ENCODE results near the gene ADAMTS3.

Gene ADAMTS3

GRCh38 chr4:72325215-72325614, 243.8 kb downstream of the ADAMTS3 start:
- Histone ChIP-seq H3K9me2 (replicated peaks; ENCODE audit: low read depth, low read length) (no peaks in the 10 kb centered on the region), H3K27me3 (ENCODE audit: insufficient read depth, low read length, poor library complexity, severe bottlenecking) (no peaks in the 10 kb centered on the region), H3K4me2 (ENCODE audit: low read depth, low read length, poor library complexity, severe bottlenecking) (no peak overlapping the region), H3K9ac (ENCODE audit: low read depth, low read length, poor library complexity, severe bottlenecking) (no peak overlapping the region), H3K9me3 (ENCODE audit: insufficient read depth, low read depth, low read length) (no peaks in the 10 kb centered on the region), H3K79me2 (ENCODE audit: insufficient read depth, low read length) (no peaks in the 10 kb centered on the region), H3K36me3 (ENCODE audit: insufficient read depth, low read length) (no peaks in the 10 kb centered on the region), H3K4me3 (ENCODE audit: low read length, poor library complexity, severe bottlenecking) (no peak overlapping the region), H4K20me1 (ENCODE audit: insufficient read depth, low read length, poor library complexity, severe bottlenecking) (no peaks in the 10 kb centered on the region), H3F3A (ENCODE audit: low read depth) (no peaks in the 10 kb centered on the region), H2AFZ (ENCODE audit: low read length) (no peak overlapping the region), H3K4me1 (ENCODE audit: insufficient read depth, low read length, poor library complexity, severe bottlenecking) (no peaks in the 10 kb centered on the region)
- TF ChIP-seq CTCF (conservative IDR thresholded peaks at IDR 0.05; ENCODE audit: low read length) (no peak), EZH2phosphoT487 (IDR thresholded peaks at IDR 0.05; ENCODE audit: borderline replicate concordance) (no peak)

GRCh38 chr4:72323227-72323626, 245.8 kb downstream of the ADAMTS3 start:
- Histone ChIP-seq H3K4me1 (ENCODE audit: insufficient read depth, low read length, poor library complexity, severe bottlenecking) (no peaks in the 10 kb centered on the region), H3K9me3 (ENCODE audit: insufficient read depth, low read depth, low read length) (no peaks in the 10 kb centered on the region), H3K27me3 (ENCODE audit: insufficient read depth, low read length, poor library complexity, severe bottlenecking) (no peaks in the 10 kb centered on the region), H3K36me3 (ENCODE audit: insufficient read depth, low read length) (no peaks in the 10 kb centered on the region), H3K4me2 (ENCODE audit: low read depth, low read length, poor library complexity, severe bottlenecking) (no peak overlapping the region), H2AFZ (ENCODE audit: low read length) (no peak overlapping the region), H3K9ac (ENCODE audit: low read depth, low read length, poor library complexity, severe bottlenecking) (no peak overlapping the region), H3K9me2 (replicated peaks; ENCODE audit: low read depth, low read length) (no peaks in the 10 kb centered on the region), H4K20me1 (ENCODE audit: insufficient read depth, low read length, poor library complexity, severe bottlenecking) (no peaks in the 10 kb centered on the region), H3K79me2 (ENCODE audit: insufficient read depth, low read length) (no peaks in the 10 kb centered on the region), H3K4me3 (ENCODE audit: low read length, poor library complexity, severe bottlenecking) (no peak overlapping the region), H3F3A (ENCODE audit: low read depth) (no peaks in the 10 kb centered on the region)
- TF ChIP-seq CTCF (conservative IDR thresholded peaks at IDR 0.05; ENCODE audit: low read length), result no peak

- H3K4me1 ChIP-seq (ENCODE audit: insufficient read depth, low read length, poor library complexity, severe bottlenecking), result no peaks in the 10 kb centered on the region
- no peak overlapping the region for H3K4me3 ChIP-seq (ENCODE audit: low read length, poor library complexity, severe bottlenecking)
- H2AFZ ChIP-seq (ENCODE audit: low read length), result no peak overlapping the region
- H3K9me3 ChIP-seq (ENCODE audit: insufficient read depth, low read depth, low read length), result no peaks in the 10 kb centered on the region
- H3K36me3 ChIP-seq (ENCODE audit: insufficient read depth, low read length), result no peaks in the 10 kb centered on the region
- no peaks in the 10 kb centered on the region for H4K20me1 ChIP-seq (ENCODE audit: insufficient read depth, low read length, poor library complexity, severe bottlenecking)
- H3K9me2 ChIP-seq (replicated peaks; ENCODE audit: low read depth, low read length), result no peaks in the 10 kb centered on the region
- H3K9ac ChIP-seq (ENCODE audit: low read depth, low read length, poor library complexity, severe bottlenecking), result no peak overlapping the region
- H3K4me2 ChIP-seq (ENCODE audit: low read depth, low read length, poor library complexity, severe bottlenecking), result peak overlapping the region; percentile 9
- no peaks in the 10 kb centered on the region for H3K79me2 ChIP-seq (ENCODE audit: insufficient read depth, low read length)
- no peaks in the 10 kb centered on the region for H3F3A ChIP-seq (ENCODE audit: low read depth)
- no peak for TF ChIP-seq CTCF (conservative IDR thresholded peaks at IDR 0.05; ENCODE audit: low read length)
- no peak for TF ChIP-seq EZH2phosphoT487 (IDR thresholded peaks at IDR 0.05; ENCODE audit: borderline replicate concordance)
- H3K27me3 ChIP-seq (ENCODE audit: insufficient read depth, low read length, poor library complexity, severe bottlenecking), result no peaks in the 10 kb centered on the region
These were observed 248.6 kb downstream of the ADAMTS3 start for GRCh38 chr4:72320223-72320948.
